GM18867 (cell line): ENCODE measurements around the gene PROCR.
"Not testable (repeated sequence)": the region's sequence is repeated elsewhere in the genome, so short reads cannot be mapped to it uniquely, and the experiment has no call there.

Source experiments
- ATAC-seq: cut with Tn5 transposase; IDR thresholded peaks from one replicate; pipeline ENCODE4 v1.9.1; 2021; ENCODE audit warnings: mild to moderate bottlenecking, moderate library complexity; ENCODE audit not compliant: unreplicated experiment

The PROCR gene

DNA sequence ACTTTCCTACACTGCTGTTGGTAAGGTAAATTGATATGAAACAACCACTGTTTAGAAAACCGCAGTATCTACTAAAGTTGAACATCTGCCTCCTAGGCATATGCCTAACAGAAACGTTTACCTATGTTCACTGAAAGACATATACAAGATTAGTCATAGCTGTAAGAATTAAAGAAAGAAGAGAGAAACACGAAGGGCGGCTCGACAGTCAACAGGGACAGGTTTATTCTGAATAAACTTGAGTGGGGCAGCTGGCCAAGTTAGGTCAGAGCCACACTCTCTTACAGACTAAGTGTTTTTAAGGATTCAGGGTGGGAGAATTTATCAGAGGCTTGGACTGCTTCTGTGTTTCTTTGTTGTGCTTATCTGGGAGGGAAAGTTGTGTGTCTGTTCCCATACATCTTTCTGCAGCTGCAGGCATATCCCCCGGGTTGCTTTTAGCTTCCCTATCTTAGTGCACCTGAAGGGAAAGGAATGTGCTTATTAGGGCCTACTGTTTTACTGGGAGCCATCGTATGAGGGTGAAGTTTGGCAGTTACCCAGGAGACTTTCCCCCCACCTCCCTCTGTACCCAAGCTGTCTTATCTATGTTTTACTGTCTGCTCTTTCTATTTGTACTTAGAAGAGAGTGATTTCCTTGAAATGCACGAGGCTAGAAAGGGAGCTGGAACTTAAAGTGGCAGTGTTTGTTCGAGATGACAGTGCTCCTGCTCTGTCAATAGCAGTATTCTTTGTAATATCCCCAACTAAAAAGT lies 20.4 kb downstream of the PROCR start:
- no peak for ATAC-seq

DNA sequence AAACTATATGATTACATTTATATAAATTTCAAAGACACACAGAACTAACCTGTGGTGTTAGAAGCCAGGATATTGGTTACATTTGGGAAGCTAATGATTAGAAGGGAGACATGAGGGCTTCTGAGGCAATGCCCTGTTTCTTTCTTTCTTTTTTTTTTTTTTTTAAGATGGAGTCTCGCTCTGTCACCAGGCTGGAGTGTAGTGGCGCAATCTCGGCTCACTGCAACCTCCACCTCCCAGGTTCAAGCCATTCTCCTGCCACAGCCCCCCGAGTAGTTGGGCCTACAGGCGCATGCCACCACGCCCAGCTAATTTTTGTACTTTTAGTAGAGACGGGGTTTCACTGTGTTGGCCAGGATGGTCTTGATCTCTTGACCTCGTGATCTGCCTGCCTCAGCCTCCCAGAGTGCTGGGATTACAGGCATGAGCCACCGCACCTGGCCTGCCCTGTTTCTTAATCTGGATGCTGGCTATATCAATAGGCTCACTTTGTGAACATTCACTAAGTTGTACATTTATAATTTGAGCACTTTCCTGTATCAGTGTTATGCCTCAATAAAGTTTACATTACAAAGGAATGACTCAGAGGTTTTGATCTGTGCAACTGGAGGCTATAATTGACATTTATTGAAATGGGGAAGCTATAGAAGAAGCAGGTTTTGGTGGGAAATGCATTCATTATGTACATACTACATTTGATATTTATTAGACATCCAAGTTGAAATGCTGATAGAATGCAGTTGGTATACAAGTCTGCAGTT lies 21.3 kb downstream of the PROCR start:
- not testable (repeated sequence) for ATAC-seq

DNA sequence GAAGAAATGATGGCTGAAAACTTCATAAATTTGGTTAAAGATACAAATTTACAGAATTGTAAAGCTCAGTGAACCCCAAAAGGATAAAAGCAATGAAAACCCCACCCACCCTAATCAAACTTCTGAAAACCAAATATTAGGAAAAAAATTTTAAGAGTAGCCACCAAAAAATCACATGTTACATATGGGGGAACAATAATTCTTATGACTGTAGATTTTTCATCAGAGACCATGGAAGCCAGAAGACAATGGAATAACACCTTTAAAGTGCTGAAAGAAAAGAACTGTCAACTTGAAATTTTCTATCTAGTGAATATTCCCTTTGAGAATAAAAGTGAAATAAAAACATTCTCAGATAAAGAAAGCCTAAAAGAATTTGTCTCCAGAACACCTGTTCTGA lies 24.4 kb downstream of the PROCR start:
- ATAC-seq: no peak

DNA sequence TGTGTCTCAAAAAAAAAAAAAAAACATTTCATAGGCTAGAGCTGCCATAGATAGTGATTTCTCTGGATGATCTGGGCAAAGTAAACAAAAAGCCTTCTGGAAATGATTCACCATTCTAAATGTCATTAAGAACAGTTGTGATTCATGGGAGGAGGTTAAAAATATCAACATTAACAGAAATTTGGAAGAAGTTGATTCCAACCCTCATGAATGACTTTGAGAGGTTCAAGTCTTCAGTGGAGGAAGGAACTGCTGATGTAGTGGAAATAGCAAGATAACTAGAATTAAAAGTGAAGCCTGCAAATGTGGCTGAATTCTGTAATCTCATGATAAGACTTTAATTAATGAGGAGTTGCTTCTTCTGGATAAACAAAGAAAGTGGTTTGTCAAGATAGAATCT lies 27.9 kb downstream of the PROCR start:
- no peak for ATAC-seq

DNA sequence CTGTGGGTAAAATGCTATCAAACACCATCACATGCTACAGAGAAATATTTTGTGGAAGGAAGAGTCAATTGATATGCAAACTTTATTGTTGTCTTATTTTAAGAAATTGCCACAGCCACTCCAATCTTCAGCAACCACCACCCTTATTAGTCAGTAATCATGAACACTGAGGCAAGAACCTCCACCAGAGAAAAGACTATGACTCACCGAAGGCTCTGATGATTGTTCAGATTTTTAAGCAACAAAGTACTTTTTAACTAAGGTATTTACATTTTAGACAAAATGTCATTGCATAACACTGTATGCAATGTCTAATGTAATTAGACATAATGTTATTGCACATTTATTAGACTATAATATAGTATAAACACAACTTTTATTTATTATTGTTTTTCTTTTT lies 28.4 kb downstream of the PROCR start:
- no peak for ATAC-seq

DNA sequence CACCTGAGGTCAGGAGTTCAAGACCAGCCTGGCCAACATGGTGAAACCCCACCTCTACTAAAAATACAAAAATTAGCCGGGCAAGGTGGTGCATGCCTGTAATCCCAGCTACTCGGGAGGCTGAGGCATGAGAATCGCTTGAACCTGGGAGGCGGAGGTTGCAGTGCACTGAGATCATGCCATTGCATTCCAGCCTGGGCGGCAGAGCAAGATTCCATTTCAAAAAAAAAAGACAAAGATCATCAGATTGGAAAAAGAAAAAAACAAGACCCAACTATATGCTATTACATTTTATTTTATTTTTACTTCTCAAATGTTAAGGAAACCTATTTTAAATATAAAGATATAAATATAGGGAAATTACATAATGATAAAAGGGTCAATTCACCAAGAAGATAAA lies 29.6 kb downstream of the PROCR start:
- ATAC-seq: not testable (repeated sequence)

DNA sequence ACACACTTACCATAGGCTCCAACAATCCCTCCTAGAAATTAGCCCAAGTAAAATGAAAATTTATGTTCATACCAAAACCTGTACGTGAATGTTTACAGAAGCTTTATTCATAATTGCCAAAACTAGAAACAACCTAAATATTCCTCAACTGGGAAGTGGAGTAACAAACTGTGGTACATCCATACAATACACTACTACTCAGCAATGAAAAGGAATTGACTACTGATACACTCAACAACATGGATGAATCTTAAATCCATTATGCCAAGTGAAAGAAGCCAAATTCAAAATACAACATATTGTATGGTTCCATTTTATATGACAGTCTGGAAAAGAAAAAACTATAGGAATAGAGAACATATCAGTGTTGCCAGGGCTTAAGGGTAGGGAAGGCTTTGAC lies 34.9 kb downstream of the PROCR start:
- ATAC-seq: no peak

DNA sequence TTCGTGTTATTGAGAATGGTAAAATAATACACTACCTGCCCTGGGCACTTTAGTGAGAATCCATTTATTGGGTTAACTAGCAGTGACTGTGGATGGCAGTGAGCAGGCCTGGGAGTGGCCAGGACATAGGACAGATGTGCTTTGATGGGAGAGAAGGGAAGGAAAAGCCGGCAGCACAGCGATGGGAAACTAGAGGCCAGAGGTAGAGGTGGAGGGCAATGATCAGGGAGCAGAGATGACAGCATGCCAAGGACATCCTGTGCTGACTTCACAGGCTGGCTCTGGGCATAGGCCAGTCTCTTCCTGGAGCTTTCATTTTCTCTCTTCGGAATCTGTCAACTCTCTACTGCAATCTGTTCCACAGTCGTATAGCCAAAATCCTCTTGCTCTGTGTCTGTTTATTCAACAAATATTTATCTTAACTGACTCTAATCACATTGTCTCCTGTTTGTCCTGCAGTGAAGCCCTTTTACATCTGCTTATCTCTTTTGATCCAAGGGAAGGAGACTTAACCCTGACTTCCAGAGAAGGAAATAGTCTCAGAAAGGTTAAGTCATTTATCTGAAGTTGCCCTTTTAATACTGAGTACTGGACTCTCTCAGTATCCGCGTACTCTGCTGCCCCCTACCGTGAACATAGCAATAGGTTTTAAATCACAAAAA lies 36.2 kb downstream of the PROCR start:
- no peak for ATAC-seq

DNA sequence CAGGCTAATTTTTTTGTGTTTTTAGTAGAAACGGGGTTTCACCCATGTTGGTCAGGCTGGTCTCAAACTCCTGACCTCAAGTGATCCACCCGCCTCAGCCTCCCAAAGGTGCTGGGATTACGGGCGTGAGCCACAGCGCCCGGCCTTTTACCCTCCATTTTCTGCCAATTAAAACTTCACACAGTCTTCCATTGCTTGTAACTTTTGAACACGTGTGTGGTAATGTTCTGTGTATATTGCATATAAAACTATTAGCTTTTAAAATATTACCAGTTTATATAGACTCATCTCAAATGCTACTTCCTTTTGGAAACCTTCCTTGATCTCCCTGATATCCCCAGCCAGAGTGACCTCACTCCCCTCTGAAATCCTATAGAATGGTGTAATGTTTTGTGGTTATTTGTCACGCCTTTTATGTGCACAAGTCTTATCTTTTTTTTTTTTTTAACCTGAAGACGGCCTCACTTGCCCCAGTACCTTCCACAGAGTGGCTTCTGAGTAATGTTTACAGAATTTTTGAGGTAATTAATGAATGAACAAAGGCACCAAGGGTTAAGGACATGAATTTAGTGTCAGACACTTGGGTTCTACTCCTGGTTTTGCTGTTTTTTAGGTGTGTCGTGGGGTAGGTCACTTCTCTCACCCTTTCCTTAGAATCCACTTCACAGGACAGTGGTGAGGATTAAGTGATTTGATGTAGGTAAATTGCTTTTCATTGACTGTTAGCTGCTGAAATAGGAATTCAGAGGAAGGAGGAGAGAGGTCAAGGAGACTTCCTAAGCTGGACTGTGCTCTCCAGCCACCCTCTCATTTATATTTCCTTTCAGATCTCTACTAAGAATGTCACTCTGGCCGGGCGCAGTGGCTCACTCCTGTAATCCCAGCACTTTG lies 43.4 kb downstream of the PROCR start:
- no peak for ATAC-seq

DNA sequence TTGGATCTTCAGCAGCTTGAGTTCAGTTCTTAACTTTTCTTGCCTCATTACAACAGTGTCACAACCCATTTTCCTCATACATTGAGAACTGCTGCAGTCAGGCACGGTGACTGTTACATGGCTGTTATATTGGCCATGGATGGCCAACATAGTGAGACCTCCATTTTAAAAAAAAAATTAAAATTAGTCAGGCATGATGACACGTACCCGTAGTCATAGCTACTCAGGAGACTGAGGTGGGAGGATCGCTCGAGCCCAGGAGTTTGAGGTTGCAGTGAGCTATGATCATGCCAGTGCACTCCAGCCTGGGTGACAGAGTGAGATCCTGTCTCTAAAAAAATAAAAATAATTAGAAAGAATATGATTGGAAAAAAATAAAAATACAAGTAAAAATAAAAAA lies 44.7 kb downstream of the PROCR start:
- ATAC-seq: no peak

DNA sequence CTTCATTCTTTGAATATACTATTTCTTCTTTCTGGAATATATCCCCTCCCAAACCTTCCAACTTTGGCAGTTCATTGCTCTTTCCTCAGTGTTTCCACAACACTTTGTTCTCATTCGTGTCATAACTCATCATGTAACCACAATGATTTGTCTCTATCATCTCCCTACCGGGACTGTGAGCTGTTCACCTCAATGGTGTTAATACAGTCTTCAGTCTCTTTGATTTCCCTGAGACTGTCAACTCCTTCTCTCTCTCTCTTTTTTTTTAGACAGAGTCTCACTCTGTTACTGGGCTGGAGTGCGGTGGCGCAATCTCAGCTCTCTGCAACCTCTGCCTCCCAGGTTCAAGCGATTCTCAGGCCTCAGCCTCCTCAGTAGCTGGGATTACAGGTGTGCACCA lies 52.1 kb downstream of the PROCR start:
- ATAC-seq: no peak

DNA sequence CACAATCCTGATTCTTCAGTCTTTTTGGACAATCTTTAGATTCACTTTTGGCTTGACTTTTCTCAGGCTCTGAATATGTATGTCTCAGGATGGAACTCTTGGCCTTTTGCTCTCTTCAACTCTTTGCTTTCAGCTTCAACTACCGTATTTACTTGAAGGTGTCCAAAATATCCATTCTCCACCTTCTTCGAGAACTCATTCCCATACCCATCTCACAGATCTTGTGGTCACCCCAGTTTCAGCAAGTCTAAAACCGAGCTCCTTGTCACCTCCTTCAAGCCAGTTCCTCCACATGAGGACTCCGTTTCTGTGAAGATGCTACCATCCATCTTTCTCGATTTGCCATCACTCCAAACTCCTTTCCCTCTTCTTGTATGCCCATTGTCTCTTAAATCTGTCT lies 52.7 kb downstream of the PROCR start:
- ATAC-seq: no peak

DNA sequence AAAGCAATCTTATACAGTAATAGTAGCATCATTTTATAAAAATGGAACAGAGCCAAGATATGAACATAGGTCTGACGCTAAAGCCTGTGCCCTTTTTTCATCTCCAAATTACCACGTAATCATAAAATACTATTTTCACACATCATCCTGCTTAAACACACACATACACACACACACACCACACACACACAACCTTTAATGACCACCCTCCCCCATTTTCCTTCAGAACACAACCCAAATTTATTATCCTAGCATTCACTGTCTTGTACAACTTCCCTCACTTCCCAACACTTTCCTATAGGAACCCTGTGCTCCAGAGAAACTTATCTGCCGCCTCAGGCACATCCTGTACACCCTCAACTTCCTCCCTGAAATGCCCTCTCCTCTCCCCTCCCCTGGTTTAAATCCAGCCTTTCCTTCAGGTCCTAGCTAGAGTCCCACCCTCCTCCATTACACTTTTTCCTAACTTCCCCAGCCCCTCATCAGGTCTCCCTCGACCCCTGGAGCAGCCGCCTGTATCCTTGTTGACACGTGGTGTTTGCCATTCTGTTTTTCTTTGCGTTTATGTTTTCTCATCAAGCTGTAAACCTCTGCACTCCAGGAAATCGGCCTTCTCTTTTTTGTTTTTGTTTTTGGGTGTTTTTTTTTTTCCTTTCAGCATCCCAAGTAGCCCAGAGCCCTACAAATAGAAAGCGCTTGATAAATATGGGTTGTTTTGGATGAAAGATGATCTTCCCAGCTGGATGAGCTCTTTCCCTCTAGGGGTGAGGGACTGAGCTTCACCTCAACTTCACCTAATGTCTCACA lies 53.6 kb downstream of the PROCR start:
- no peak for ATAC-seq

DNA sequence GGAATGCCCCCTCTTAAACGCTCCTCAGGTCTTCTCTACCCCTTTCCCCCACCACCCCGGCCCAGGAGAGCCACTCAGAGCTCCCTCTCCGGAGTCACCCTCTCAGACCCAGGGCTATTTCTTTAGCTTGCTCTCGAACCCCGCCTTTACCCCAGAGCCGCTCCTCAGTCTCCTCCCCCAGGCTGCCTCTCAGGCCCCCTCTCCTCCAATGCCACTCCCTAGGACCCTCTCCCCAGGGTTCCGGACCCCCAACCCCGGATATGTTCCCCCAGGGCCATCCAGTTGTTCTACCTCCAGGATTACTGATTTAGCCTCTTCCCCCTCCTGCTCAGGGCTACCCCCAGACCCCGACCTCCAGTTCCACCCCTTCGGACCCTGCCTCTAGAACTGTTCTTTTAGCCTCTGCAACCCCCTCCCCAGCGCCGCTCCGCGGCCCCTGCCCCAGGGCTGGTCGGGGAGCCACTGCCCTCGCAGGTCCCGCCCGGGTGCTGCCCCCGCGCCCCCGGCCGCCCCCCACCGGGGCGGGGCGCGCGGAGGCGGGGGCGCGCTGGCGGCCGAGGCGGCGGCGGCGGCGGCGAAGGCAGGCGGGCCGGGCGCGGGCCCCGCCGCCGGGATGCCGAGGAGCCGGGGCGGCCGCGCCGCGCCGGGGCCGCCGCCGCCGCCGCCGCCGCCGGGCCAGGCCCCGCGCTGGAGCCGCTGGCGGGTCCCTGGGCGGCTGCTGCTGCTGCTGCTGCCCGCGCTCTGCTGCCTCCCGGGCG lies 54.4 kb downstream of the PROCR start, which contains the start of gene MMP24:
TSS of gene MMP24 (plus strand) at position 565 of the 758 bp plus-strand sequence. CDS start at position 614, 49 bp downstream.
- ATAC-seq: no peak
